ENCODE measurements around the gene SYT15. TPM values are rescaled to one million over a fixed set of nuclear protein-coding genes. Genes with fewer than 3 reads are reported as not detected.

SYT15 gene
- total RNA-seq, 1 donor from 2014 or later: 1.0 TPM

GRCh38 chr10:46538717-46539426, 40.1 kb upstream of the SYT15 start:
- Histone ChIP-seq H3K9me3 (ENCODE audit: control insufficient read depth in 3 of 3, low read length in 3 of 3) (peaks cover 0 to 2% (median 0%) of the 10 kb centered on the region in 3 donors), H3K27me3 (ENCODE audit: control insufficient read depth in 3 of 3, insufficient read depth in 3 of 3, low read length in 3 of 3) (peaks cover 36 to 49% (median 39%) of the 10 kb centered on the region in 3 donors), H3K9ac (ENCODE audit: low read depth in 1 of 3, low read length in 3 of 3) (no peak overlapping the region), H3K4me1 (ENCODE audit: control insufficient read depth in 3 of 3, insufficient read depth in 3 of 3, low read length in 3 of 3) (peaks cover 0 to 2% (median 0%) of the 10 kb centered on the region in 3 donors), H3K27ac (ENCODE audit: low read depth, low read length) (no peak overlapping the region), H3K4me3 (ENCODE audit: low read length in 3 of 3) (no peak overlapping the region), H3K36me3 (ENCODE audit: control insufficient read depth in 3 of 3, insufficient read depth in 3 of 3, low read length in 3 of 3) (no peaks in the 10 kb centered on the region)

GRCh38 chr10:46539596-46540411, 39.1 kb upstream of the SYT15 start:
- Histone ChIP-seq H3K36me3 (ENCODE audit: control insufficient read depth in 3 of 3, insufficient read depth in 3 of 3, low read length in 3 of 3) (no peaks in the 10 kb centered on the region), H3K9me3 (ENCODE audit: control insufficient read depth in 3 of 3, low read length in 3 of 3) (peaks cover 0 to 2% (median 0%) of the 10 kb centered on the region in 3 donors), H3K9ac (ENCODE audit: low read depth in 1 of 3, low read length in 3 of 3) (no peak overlapping the region), H3K27me3 (ENCODE audit: control insufficient read depth in 3 of 3, insufficient read depth in 3 of 3, low read length in 3 of 3) (peaks cover 36 to 49% (median 39%) of the 10 kb centered on the region in 3 donors), H3K4me1 (ENCODE audit: control insufficient read depth in 3 of 3, insufficient read depth in 3 of 3, low read length in 3 of 3) (peaks cover 0 to 2% (median 0%) of the 10 kb centered on the region in 3 donors), H3K27ac (ENCODE audit: low read depth, low read length) (no peak overlapping the region), H3K4me3 (ENCODE audit: low read length in 3 of 3) (no peak overlapping the region)

- Histone ChIP-seq H3K27ac (ENCODE audit: low read depth, low read length) (no peak overlapping the region), H3K9me3 (ENCODE audit: control insufficient read depth in 3 of 3, low read length in 3 of 3) (peaks cover 0 to 2% (median 0%) of the 10 kb centered on the region in 3 donors), H3K9ac (ENCODE audit: low read depth in 1 of 3, low read length in 3 of 3) (no peak overlapping the region), H3K4me1 (ENCODE audit: control insufficient read depth in 3 of 3, insufficient read depth in 3 of 3, low read length in 3 of 3) (peaks cover 0 to 2% (median 0%) of the 10 kb centered on the region in 3 donors), H3K4me3 (ENCODE audit: low read length in 3 of 3) (no peak overlapping the region), H3K27me3 (ENCODE audit: control insufficient read depth in 3 of 3, insufficient read depth in 3 of 3, low read length in 3 of 3) (peaks cover 36 to 48% (median 36%) of the 10 kb centered on the region in 3 donors), H3K36me3 (ENCODE audit: control insufficient read depth in 3 of 3, insufficient read depth in 3 of 3, low read length in 3 of 3) (no peaks in the 10 kb centered on the region)
Measured at GRCh38 chr10:46540412-46541016, 38.4 kb upstream of the SYT15 start.

GRCh38 chr10:46541017-46541661, 37.8 kb upstream of the SYT15 start:
- H3K27me3 ChIP-seq (ENCODE audit: control insufficient read depth in 3 of 3, insufficient read depth in 3 of 3, low read length in 3 of 3): peaks cover 38 to 49% (median 39%) of the 10 kb centered on the region in 3 donors

DNA sequence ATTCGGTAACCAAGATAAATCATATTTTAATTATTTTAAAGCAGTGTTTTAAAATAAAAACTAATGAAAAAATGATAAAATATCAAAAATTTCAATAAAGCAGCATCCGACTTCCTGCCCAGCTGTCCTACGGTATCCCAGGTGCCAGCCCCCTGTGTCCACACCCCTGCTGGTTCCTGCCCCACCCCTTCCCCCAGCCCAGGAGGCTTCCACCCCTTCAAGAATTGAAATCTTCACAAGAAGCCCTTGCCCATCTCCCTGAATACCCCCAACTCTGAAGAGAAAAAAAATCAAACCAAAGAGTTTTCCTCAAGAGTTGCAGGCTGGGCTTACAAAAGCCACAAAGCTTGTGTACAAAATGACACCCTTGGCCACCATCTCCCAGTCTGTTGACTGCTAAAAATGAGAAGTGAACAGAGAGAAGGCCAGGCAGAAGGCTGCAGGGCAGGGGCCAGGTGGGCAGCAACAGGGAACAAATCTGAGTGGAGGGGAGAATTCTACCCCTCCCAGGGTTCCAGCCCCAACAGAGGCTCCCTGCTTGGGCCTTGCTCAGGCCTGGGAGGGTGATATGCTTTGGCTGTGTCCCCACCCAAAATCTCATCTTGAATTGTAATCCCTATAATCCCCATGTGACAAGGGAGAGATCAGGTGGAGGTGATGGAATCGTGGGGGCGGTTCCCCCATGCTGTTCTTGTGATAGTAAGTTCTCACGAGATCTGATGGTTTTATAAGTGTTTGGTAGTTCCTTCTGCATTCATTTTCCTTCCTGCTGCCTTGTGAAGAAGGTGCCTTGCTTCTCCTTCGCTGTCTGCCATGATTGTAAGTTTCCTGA, 37.0 kb upstream of the SYT15 start:
- Histone ChIP-seq H3K4me3 (ENCODE audit: low read length in 3 of 3) (no peak overlapping the region), H3K27ac (ENCODE audit: low read depth, low read length) (no peak overlapping the region), H3K36me3 (ENCODE audit: control insufficient read depth in 3 of 3, insufficient read depth in 3 of 3, low read length in 3 of 3) (no peaks in the 10 kb centered on the region), H3K4me1 (ENCODE audit: control insufficient read depth in 3 of 3, insufficient read depth in 3 of 3, low read length in 3 of 3) (peaks cover 0 to 2% (median 0%) of the 10 kb centered on the region in 3 donors), H3K9me3 (ENCODE audit: control insufficient read depth in 3 of 3, low read length in 3 of 3) (no peaks in the 10 kb centered on the region), H3K9ac (ENCODE audit: low read depth in 1 of 3, low read length in 3 of 3) (no peak overlapping the region), H3K27me3 (ENCODE audit: control insufficient read depth in 3 of 3, insufficient read depth in 3 of 3, low read length in 3 of 3) (peaks cover 30 to 47% (median 32%) of the 10 kb centered on the region in 3 donors)

More at GRCh38 chr10:46541017-46541661, 37.8 kb upstream of the SYT15 start:
- Histone ChIP-seq H3K4me1 (ENCODE audit: control insufficient read depth in 3 of 3, insufficient read depth in 3 of 3, low read length in 3 of 3) (peaks cover 0 to 2% (median 0%) of the 10 kb centered on the region in 3 donors), H3K9me3 (ENCODE audit: control insufficient read depth in 3 of 3, low read length in 3 of 3) (peaks cover 0 to under 1% (median 0%) of the 10 kb centered on the region in 3 donors), H3K4me3 (ENCODE audit: low read length in 3 of 3) (no peak overlapping the region), H3K27ac (ENCODE audit: low read depth, low read length) (no peak overlapping the region), H3K9ac (ENCODE audit: low read depth in 1 of 3, low read length in 3 of 3) (no peak overlapping the region), H3K36me3 (ENCODE audit: control insufficient read depth in 3 of 3, insufficient read depth in 3 of 3, low read length in 3 of 3) (no peaks in the 10 kb centered on the region)

DNA sequence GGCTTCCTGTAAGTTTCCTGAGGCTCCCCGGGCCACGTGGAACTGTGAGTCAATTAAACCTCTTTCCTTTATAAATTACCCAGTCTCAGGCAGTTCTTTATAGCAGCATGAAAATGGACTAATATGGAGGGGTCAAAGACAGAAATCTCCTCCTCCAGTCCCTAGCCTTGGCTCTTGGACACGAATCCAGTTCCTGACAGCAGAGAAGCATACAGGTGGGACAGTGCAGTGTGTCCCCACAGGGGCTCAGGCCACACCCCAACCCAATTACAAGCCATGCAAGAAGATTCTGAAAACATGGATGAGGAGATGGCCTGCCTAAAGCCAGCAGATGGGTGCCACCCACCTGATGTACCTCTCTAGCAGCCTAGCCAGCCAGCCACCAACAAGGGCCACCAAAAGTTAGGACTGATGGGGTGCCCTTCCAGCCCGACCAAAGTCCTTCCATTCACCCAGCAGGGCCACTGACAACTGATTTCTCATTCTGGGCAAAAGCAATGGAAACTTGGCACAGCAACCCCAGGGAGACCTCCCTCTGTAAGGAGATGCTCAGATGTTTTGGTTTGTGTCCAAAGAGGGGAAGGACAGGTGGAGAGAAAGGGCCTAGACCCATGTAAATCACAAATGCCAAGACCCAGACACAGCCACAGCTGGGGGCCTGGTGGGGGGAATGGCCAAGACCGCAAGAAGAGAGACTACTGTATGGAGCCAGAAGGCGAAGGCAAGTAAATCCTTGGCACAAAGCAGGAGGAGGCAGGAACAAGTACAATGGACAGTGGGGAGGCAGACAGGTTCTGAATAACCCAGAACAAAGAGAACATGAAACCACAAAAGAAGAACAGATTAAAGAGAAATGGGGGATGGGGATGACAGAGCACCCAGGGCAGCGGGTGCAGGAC, 36.1 kb upstream of the SYT15 start:
- no peaks in the 10 kb centered on the region for H3K9me3 ChIP-seq (ENCODE audit: control insufficient read depth in 3 of 3, low read length in 3 of 3)
- no peak overlapping the region for H3K4me3 ChIP-seq (ENCODE audit: low read length in 3 of 3)
- peaks cover 0 to 2% (median 0%) of the 10 kb centered on the region in 3 donors for H3K4me1 ChIP-seq (ENCODE audit: control insufficient read depth in 3 of 3, insufficient read depth in 3 of 3, low read length in 3 of 3)
- H3K27ac ChIP-seq (ENCODE audit: low read depth, low read length): no peak overlapping the region
- no peaks in the 10 kb centered on the region for H3K36me3 ChIP-seq (ENCODE audit: control insufficient read depth in 3 of 3, insufficient read depth in 3 of 3, low read length in 3 of 3)
- H3K9ac ChIP-seq (ENCODE audit: low read depth in 1 of 3, low read length in 3 of 3): no peak overlapping the region
- H3K27me3 ChIP-seq (ENCODE audit: control insufficient read depth in 3 of 3, insufficient read depth in 3 of 3, low read length in 3 of 3): peaks cover 23 to 45% (median 37%) of the 10 kb centered on the region in 3 donors

DNA sequence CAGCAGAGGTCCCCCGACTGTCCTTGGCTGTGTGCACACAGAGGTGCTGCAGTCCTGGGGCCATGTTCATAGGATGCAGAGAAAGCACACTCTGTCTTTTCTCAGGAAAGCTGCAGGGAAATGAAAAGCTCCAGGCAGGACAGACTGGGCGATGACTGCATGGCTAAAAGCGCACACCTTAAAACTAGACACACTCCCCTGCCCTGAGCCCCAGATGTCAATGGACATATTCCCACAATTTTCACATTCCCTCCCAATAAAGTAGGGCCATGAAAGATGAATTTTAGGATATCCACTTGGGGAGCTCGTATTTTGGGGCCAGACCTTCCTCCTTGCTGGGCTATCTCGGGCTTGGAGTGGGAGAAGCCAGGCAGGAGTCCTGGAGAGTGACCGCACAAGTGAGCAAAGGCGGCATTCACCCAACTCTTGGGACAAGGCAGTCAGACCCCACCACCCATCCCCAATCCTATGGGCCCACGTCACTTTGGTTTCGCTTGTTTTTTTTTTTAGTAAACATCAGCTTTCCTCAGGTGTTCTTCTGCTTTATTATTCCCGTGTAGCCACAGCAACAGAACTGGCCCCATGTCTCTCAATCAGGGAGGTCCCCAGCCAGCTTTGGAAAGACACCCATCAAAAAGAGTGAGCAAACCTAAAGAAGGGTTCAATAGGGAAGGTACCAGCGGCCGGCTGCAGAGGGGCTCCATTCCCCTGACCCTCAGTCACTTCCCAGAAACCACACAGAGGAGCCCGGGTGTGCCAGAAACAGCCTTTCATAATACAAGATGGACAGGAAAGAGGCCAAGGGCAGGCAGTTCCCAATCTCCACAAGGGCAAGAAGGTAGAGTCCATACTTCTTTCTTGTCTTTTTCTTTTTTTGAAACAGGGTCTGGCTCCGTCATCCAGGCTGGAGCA, 35.2 kb upstream of the SYT15 start:
- Histone ChIP-seq H3K36me3 (ENCODE audit: control insufficient read depth in 3 of 3, insufficient read depth in 3 of 3, low read length in 3 of 3) (no peaks in the 10 kb centered on the region), H3K9ac (ENCODE audit: low read depth in 1 of 3, low read length in 3 of 3) (no peak overlapping the region), H3K4me1 (ENCODE audit: control insufficient read depth in 3 of 3, insufficient read depth in 3 of 3, low read length in 3 of 3) (peaks cover 0 to 2% (median 0%) of the 10 kb centered on the region in 3 donors), H3K4me3 (ENCODE audit: low read length in 3 of 3) (no peak overlapping the region), H3K27ac (ENCODE audit: low read depth, low read length) (no peak overlapping the region), H3K9me3 (ENCODE audit: control insufficient read depth in 3 of 3, low read length in 3 of 3) (no peaks in the 10 kb centered on the region), H3K27me3 (ENCODE audit: control insufficient read depth in 3 of 3, insufficient read depth in 3 of 3, low read length in 3 of 3) (peaks cover 23 to 53% (median 41%) of the 10 kb centered on the region in 3 donors)

Measured in skeletal muscle tissue (tissue), 4 donors.